GM10266 (cell line): ENCODE results near the gene SLC4A2.

Experiments
- DNase-seq: peaks from one replicate; pipeline ENCODE4 v3.0.0; 2012; ENCODE audit errors: extremely low spot score
- CTCF ChIP-seq: IDR thresholded peaks from 2 replicates; pipeline ENCODE4 v1.5.1; 2012; ENCODE audit warnings: mild to moderate bottlenecking, low read depth; ENCODE audit not compliant: control insufficient read depth, insufficient read depth; ENCODE audit errors: missing control alignments

The SLC4A2 gene

GRCh38 chr7:151104411-151105235, 45.2 kb downstream of the SLC4A2 start:
- no peak for DNase-seq
- TF ChIP-seq CTCF, result no peak

- DNase-seq, result no peak
- TF ChIP-seq CTCF, result no peak
These were observed 48.5 kb downstream of the SLC4A2 start for GRCh38 chr7:151107882-151108281.

GRCh38 chr7:151109094-151110048, 50.0 kb downstream of the SLC4A2 start:
- no peak for DNase-seq
- no peak for TF ChIP-seq CTCF

- no peak for TF ChIP-seq CTCF
- DNase-seq, result no peak
These were observed 51.0 kb downstream of the SLC4A2 start for GRCh38 chr7:151110236-151110940.

- peak; percentile 92 for DNase-seq
- peak; percentile 95 for TF ChIP-seq CTCF
These were observed 51.7 kb downstream of the SLC4A2 start for GRCh38 chr7:151110941-151111645.

- TF ChIP-seq CTCF, result no peak
- peak; percentile 37 for DNase-seq
These were observed 54.2 kb downstream of the SLC4A2 start for GRCh38 chr7:151113344-151114150.
